HepG2 (cell line): ENCODE data around the gene SAP130.

Experiments used
- TRIM24 ChIP-seq: sonication (generic); formaldehyde crosslinking; IDR thresholded peaks from 2 replicates; pipeline ENCODE4 v1.8.0; 2022; ENCODE audit warnings: mild to moderate bottlenecking, missing genetic modification reagents
- ZNF792 ChIP-seq: IDR thresholded peaks from 2 replicates; pipeline ENCODE4 v1.6.1; 2016

DNA sequence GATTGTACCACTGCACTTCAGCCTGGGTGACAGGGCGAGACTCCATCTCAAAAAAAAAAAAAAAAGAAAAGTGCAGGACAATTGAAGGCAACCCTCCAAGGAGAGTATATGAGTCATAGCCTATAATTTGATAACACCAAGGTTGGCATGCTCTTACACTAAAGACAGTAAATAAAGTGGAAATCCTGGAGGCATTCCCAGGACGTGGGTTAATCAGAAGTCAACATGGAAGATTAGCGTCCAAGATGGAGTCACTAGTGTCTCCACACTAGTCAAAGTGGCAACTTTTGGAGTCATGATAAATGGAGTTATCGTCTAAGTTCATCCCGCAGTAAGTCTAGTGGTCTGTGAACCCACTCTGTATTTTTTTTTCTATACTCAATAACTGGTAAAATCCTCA lies 41.9 kb upstream of the SAP130 start:
- no peak for TF ChIP-seq ZNF792
- TF ChIP-seq TRIM24 = no peak
